Sigmoid colon (tissue), 3 donors: ENCODE data around the gene SLC2A13.

Experiments
- CTCF ChIP-seq, 4 experiments: fragments of 450-650 bp in 3 of 4; fragments of 200-600 bp in 1 of 4; IDR thresholded peaks; one replicate each; pipeline ENCODE4 v1.5.1; 2016 to 2019; ENCODE audit warnings: antibody characterized with exemption in 4 of 4, mild to moderate bottlenecking in 3 of 4, moderate library complexity in 2 of 4
- POLR2A ChIP-seq, 2 donors: fragments of 450-650 bp; IDR thresholded peaks; one replicate each; pipeline ENCODE4 v1.6.1; 2016; ENCODE audit warnings: antibody characterized with exemption in 2 of 2, mild to moderate bottlenecking in 2 of 2, moderate library complexity in 2 of 2

GRCh38 chr12:40107803-40108620 is 2.1 kb upstream of the SLC2A13 start:
- TF ChIP-seq POLR2A (IDR thresholded peaks at IDR 0.05) (no peak), CTCF (IDR thresholded peaks at IDR 0.05) (peak in 1 of 4 experiments; percentile 13)
